Stromal cell of bone marrow (primary cell): ENCODE results near the gene ATP9A.

Experiments used
- DNase-seq: peaks from one replicate; pipeline ENCODE4 v3.0.0-alpha.2; 2012; ENCODE audit warnings: low read depth

ATP9A gene

GRCh38 chr20:51596668-51597388, 171.4 kb downstream of the ATP9A start:
- no peak for DNase-seq

GRCh38 chr20:51595744-51596143, 172.4 kb downstream of the ATP9A start:
- DNase-seq = no peak

DNA sequence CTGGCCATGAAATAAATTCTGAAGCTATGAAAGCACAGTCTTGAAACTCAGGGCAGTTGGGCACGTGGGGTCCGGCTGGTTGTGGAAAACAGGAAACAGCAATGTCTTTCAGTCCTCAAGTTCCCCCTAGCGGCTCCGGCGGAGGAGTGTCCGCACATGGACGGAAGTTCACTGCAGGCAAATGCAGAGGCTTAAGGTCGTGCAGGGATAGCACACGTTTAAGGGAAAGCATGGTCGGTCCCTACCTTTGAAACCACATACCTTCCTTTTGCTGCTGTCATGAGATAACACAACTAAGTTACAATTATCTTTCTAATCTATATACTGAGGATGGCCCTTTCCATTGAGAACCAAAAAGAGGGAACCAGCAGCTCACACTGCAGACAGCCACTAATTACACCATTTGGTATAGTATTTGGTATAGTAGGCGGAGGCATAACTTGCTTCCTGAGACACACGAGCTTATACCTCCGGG, 173.1 kb downstream of the ATP9A start:
- DNase-seq = peak; percentile 78

DNA sequence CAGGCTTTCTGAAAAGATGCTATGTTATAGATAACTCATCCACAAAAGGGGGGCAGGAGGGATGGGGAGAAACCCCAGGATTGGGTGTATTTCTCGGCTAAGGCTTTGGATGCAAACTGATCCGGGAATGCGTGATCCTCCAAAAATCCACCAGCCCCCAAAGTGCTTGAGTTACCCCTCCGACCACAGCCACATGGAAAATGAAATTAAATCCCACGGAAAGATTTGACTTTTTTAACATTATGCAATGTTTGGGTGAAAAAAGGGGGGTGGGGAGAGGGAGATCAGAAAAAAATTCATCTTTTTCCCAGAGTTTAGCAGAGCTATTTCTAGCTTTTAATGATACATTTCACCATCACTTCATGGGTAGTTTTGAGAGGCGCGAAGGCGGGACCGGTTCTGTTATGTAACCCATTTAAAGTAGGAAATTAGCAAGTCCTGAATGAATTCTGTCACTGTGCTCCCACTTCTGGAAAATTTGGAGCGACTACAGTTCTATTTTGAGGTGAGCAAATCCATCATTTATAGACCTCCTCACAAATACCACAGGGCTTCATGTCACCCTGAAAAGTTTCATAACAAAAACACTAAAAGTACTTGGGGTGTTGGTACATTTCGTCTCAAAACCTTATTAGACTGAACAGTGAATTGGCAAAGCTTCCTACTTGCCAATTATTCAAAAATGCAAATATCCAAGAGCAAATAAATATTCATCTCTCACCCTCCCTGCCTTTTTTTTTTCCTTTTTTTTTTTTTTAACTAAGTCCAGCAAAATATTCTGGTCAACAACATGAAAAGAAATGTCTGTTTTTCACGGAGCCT, 173.7 kb downstream of the ATP9A start:
- no peak for DNase-seq

- DNase-seq = no peak
Measured at GRCh38 chr20:51593584-51593983, 174.6 kb downstream of the ATP9A start.

GRCh38 chr20:51592564-51592963, 175.6 kb downstream of the ATP9A start:
- DNase-seq = no peak

DNA sequence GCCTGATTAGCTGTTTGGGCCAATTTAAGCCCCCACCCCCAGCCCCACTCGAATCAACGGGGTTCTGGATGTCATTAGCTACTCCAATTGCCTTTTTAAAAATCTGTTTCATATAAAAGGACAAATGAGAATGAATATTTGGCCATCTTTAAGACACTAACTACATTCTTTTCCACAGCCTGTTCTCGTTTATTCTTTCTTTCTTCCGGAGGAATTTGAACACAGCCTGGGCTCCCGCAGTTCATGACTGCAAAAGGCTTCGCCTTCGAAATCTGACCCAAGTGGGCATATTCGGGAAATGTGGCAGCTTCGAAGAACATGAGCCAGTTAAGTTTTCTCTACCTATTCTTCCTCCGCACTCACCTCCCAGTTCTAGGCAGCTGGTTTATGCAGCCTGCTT, 176.3 kb downstream of the ATP9A start:
- DNase-seq = no peak

- DNase-seq = no peak
Measured at GRCh38 chr20:51588762-51589161, 179.4 kb downstream of the ATP9A start.

DNA sequence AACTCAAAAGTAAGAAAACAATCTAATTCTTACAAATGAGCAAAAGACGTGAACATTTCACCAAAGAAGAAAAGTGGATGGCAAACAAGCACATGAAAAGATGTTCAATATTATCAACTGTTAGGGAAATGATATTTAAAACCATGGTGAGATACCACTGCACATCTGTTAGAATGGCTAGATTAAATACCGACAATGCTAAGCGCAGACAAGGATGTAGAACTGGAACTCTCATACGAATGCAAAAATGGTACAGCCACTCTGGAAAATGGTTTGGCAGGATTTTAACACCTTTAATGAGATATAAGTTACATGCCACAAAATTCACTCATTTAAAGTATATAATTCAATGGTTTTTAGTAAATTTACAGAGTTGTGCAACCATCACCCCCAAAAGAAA, 181.0 kb downstream of the ATP9A start:
- no peak for DNase-seq

DNA sequence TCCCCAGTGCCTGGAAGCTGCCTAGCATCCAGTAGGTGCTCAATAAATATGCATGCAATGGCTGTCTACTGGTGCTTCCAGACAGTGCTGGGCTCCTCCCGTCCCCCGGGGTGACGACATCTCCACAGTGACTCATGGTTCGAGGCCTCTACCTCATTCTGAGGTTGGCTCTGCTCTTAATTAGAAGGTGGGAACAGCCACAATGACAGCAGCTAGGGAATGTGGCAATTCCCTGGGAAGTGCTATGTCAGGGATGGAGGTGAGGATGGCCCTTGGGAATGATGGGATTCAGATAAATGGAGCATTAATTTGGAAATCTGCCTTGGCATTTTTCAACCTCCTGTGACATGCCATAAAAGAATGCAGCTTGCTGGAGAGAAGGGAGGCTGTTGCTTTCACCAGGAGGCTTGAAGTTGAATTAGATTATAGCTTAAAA, 182.2 kb downstream of the ATP9A start:
- DNase-seq = no peak

- DNase-seq = no peak
Measured at GRCh38 chr20:51585148-51585547, 183.0 kb downstream of the ATP9A start.

DNA sequence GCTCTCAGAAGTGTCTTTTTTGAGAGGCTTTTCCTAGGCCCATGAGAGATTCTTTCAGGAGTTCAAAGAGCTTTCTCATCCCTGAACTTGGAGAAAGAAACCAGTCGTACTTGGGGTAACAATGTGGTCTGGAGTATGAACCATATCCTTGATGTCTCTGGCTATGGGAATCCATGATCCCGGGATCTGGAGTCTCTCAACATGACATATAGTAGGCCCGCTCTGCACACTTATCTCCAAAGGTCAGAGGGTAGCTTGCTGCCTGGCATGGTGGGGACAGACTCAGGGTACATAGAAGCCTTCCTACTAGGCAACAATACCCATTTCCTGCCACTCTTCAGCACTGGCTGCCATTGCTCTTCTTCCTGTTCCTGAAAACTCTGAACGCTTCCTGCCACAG, 183.5 kb downstream of the ATP9A start:
- no peak for DNase-seq

DNA sequence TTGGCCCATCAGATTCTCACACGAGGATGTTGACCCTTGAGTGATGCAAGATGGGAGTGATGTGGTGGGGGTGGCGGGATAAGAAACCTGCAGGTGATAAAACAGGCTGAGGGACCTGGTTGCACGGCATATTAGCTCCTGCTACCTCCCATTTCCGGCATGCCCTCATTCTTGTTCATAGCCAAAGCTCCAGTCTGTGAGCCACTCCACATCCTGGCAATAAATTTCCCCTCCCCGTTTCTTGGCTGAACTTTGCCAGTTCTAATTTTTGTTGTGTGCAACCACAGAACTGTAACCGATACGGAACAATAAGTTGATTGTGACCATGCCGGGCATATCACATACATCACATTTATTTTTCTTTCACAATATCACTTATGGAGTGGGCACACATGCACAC, 184.1 kb downstream of the ATP9A start:
- no peak for DNase-seq

DNA sequence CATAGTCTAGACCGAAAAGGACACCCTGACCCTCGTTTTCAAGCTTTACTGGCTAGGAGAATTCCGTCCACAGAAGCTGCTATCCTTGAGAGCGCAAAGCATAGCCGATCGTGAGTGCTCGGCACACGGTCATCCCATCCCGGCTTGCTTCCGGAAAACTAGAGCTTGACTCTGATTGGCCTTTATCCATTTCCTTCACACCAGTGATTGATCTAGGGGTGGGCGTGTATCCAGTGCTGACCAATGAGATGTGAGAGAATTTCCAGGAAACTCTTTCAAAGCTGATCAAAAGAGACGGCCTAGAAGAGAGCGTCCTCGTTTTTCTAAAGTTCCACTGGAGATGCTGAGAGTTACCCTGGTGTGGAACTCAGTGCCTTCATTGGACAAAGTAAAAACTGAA, 184.7 kb downstream of the ATP9A start:
- DNase-seq = no peak

GRCh38 chr20:51583073-51583472, 185.1 kb downstream of the ATP9A start:
- no peak for DNase-seq

GRCh38 chr20:51581571-51581970, 186.6 kb downstream of the ATP9A start:
- no peak for DNase-seq

DNA sequence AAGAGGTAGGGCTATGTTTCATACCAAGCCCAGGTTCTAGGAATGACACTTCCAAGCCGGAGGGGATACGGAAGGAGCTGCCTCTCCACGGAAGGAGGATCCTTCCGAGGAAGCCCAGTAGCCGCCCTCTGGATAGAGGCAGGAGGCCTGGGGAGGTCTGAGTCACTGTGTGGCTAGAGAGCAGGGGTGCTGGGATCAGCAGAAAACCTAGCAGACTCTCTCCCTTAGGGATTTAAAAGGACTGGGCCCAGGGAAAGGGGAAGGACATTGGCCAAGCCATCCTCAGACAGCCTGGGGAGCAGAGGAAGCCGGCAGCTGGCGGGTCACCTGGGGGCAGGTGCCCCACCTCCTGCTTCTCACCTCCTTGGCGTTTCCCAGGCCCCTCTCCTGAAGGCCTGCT, 189.1 kb downstream of the ATP9A start:
- DNase-seq = no peak

DNA sequence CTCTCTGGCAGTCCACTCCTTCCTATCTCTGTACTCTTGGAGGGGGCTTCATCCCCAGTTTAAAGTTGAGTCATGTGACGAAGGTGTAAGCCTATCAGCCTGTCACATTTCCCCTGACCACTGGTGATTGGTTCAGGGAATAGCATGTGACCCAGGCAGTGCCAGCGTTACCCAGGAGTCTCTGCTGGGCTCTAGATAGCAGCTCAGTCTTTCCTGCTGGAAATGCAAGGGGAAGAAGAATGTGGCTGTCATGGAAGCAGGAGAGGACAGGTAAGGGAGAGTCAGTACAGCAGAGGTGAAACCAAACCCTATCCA, 190.1 kb downstream of the ATP9A start:
- DNase-seq = no peak

DNA sequence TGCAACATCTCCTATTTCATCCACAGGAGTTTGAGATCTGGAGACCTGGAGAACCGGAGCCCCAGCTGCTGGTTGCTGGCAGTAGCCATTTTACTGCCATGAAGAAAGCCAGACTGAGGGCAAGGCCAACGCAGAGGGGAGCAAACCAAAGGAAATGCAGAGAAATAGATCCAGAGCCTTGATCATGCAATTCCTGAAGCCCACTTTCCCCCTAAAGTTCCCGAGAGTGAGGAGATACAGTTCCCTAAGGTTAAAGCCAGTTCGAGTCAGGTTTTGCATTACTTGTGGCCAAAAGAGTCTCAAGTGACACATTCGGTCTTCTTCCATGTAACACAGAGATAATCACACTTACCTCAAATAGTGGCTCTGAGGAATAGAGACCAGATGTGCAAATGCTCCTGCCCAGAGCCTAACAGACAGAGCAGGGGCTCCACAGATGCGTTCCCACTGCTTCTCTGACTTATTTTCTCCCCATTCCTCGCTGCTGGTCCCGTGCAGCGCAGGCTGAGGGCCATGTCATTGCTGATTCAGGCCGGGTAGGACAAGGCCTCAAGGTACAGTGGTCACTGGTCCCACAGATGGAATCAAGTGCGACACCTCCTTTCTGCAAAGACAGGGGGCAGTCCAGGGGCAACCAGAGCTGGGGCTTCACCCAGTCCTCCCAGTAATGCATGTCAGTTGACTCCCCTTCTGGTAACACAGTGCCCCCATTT, 190.6 kb downstream of the ATP9A start:
- no peak for DNase-seq

DNA sequence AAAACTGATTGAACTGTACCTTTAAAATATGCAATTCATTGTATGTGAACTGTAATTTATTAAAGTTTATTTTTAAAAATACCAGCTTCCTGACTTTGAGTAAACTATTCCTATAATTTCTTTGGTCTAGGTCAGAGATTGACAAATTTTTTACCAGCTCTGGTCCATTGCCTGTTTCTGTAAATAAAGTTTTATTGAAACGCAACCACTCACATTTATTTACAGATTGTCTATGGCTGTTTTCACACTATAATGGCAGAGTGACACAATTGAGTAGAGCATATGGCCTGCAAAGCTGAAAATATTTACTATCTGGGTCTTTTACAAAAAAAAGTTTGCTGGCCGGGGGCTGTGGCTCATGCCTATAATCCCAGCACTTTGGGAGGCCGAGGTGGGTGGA, 192.7 kb downstream of the ATP9A start:
- no peak for DNase-seq

- no peak for DNase-seq
Measured at GRCh38 chr20:51574248-51575033, 193.7 kb downstream of the ATP9A start.

DNA sequence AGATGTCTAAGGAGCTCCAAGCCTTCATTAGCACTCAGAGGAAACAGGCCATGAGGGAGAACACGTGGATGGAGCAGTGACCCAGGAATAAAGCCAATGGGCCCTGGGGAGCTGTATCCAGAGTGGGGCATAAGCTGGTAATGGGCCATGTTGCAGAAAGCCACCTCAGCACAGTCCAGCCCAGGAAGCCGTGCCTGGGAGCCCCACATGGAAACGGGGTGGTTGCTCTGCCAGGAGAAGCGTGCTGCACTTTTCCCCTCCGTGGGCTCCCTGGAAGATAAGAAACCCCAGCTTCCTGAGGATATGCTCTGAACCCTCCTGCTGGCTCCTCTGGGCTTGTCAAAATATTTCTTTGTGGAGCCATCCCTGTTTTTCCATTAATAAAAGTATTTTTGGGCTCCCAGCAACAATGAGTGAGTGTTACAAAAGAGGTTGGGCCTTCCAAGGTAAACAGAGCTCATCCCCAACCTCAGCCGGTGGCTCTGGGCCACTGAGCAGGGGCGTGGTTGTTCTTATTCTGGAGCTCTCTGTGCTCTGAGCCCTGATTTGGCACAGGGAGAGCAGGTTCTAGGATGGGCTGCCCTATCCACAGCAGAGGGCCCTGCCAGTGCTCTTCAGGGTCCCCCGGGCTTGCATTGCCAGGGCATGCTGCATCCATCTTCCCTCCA, 194.5 kb downstream of the ATP9A start:
- DNase-seq = peak; percentile 66
